Measurements from ENCODE around the gene FGD3.
A peak's percentile ranks its signal among the peaks of the same experiment; 100 is the strongest.
"Not testable (repeated sequence)": the region's sequence is repeated elsewhere in the genome, so short reads cannot be mapped to it uniquely, and the experiment has no call there.

FGD3 gene

GRCh38 chr9:92977279-92977678 is 30.0 kb downstream of the FGD3 start:
- DNase-seq (ENCODE audit: low read depth in 2 of 2) = no peak

- DNase-seq (ENCODE audit: low read depth in 2 of 2) = no peak
Observed at GRCh38 chr9:92978345-92978875, 31.1 kb downstream of the FGD3 start.

GRCh38 chr9:92979283-92980056 is 32.1 kb downstream of the FGD3 start:
- DNase-seq (ENCODE audit: low read depth in 2 of 2) = no peak

- DNase-seq (ENCODE audit: low read depth in 2 of 2) = no peak
Observed at GRCh38 chr9:92980085-92980745, 32.9 kb downstream of the FGD3 start.

GRCh38 chr9:92982130-92982529 is 34.8 kb downstream of the FGD3 start:
- DNase-seq (ENCODE audit: low read depth in 2 of 2) = no peak

GRCh38 chr9:92983984-92984589 is 36.8 kb downstream of the FGD3 start:
- DNase-seq (ENCODE audit: low read depth in 2 of 2) = no peak

- DNase-seq (ENCODE audit: low read depth in 2 of 2) = no peak
Observed at GRCh38 chr9:92984976-92985375, 37.7 kb downstream of the FGD3 start.

- no peak for DNase-seq (ENCODE audit: low read depth in 2 of 2)
Observed at GRCh38 chr9:92986176-92987119, 39.1 kb downstream of the FGD3 start.

GRCh38 chr9:92988215-92988768 is 41.0 kb downstream of the FGD3 start:
- no peak for DNase-seq (ENCODE audit: low read depth in 2 of 2)

GRCh38 chr9:92989561-92989960 is 42.2 kb downstream of the FGD3 start:
- no peak for DNase-seq (ENCODE audit: low read depth in 2 of 2)

GRCh38 chr9:92990461-92990860 is 43.1 kb downstream of the FGD3 start:
- DNase-seq (ENCODE audit: low read depth in 2 of 2) = no peak

- no peak for DNase-seq (ENCODE audit: low read depth in 2 of 2)
Observed at GRCh38 chr9:92992549-92992948, 45.2 kb downstream of the FGD3 start.

GRCh38 chr9:92998871-92999270 is 51.5 kb downstream of the FGD3 start:
- DNase-seq (ENCODE audit: low read depth in 2 of 2) = not testable (repeated sequence)

- no peak for DNase-seq (ENCODE audit: low read depth in 2 of 2)
Observed at GRCh38 chr9:93001031-93001430, 53.7 kb downstream of the FGD3 start.

- DNase-seq (ENCODE audit: low read depth in 2 of 2) = no peak
Observed at GRCh38 chr9:93002700-93003099, 55.4 kb downstream of the FGD3 start.

- peak; percentile 20 to 30 for DNase-seq (ENCODE audit: low read depth in 2 of 2)
Observed at GRCh38 chr9:93003552-93004407, 56.5 kb downstream of the FGD3 start.

- DNase-seq (ENCODE audit: low read depth in 2 of 2) = no peak
Observed at GRCh38 chr9:93004561-93004960, 57.2 kb downstream of the FGD3 start.

GRCh38 chr9:93005876-93006275 is 58.6 kb downstream of the FGD3 start:
- DNase-seq (ENCODE audit: low read depth in 2 of 2) = no peak

GRCh38 chr9:93007529-93008058 is 60.3 kb downstream of the FGD3 start:
- no peak for DNase-seq (ENCODE audit: low read depth in 2 of 2)

GRCh38 chr9:93008457-93008856 is 61.1 kb downstream of the FGD3 start:
- no peak for DNase-seq (ENCODE audit: low read depth in 2 of 2)
